Ovary (tissue), 3 donors: ENCODE results near the gene BCL2L15.

Experiments
- CTCF ChIP-seq, 3 donors: fragments of 450-650 bp in 2 of 3; fragments of 200-600 bp in 1 of 3; IDR thresholded peaks; one replicate each; pipeline versions ENCODE4 v1.5.1 to v1.8.0; 2016 to 2022; ENCODE audit warnings: antibody characterized with exemption in 3 of 3, mild to moderate bottlenecking in 1 of 3
- EP300 ChIP-seq: sonication (generic); formaldehyde crosslinking; IDR thresholded peaks from one replicate; pipeline ENCODE4 v1.6.1; 2017; ENCODE audit warnings: antibody characterized with exemption
- POLR2A ChIP-seq: fragments of 450-650 bp; IDR thresholded peaks from one replicate; pipeline ENCODE4 v1.6.1; 2017; ENCODE audit warnings: antibody characterized with exemption, mild to moderate bottlenecking, moderate library complexity
- donor health status: DM: no; HTN: no; CAD: no.

GRCh38 chr1:113858982-113859381 lies 28.4 kb downstream of the BCL2L15 start:
- TF ChIP-seq POLR2A (no peak), CTCF (IDR thresholded peaks at IDR 0.05) (no peak), EP300 (no peak)
